ENCODE data around the gene KISS1R.
"Not testable (repeated sequence)": the region's sequence is repeated elsewhere in the genome, so short reads cannot be mapped to it uniquely, and the experiment has no call there.

Gene KISS1R

GRCh38 chr19:952049-952679, 35.0 kb downstream of the KISS1R start:
- no peak for DNase-seq (ENCODE audit: extremely low read depth in 1 of 2, low read depth in 1 of 2)

- DNase-seq (ENCODE audit: extremely low read depth in 1 of 2, low read depth in 1 of 2) = no peak
Measured at GRCh38 chr19:952680-953444, 35.7 kb downstream of the KISS1R start.

- DNase-seq (ENCODE audit: extremely low read depth in 1 of 2, low read depth in 1 of 2) = no peak
Measured at GRCh38 chr19:953445-954271, 36.5 kb downstream of the KISS1R start.

GRCh38 chr19:954272-954671, 37.1 kb downstream of the KISS1R start:
- DNase-seq (ENCODE audit: extremely low read depth in 1 of 2, low read depth in 1 of 2) = no peak

- no peak for DNase-seq (ENCODE audit: extremely low read depth in 1 of 2, low read depth in 1 of 2)
Measured at GRCh38 chr19:954672-955494, 37.8 kb downstream of the KISS1R start.

GRCh38 chr19:955803-956765, 39.0 kb downstream of the KISS1R start:
- no peak for DNase-seq (ENCODE audit: extremely low read depth in 1 of 2, low read depth in 1 of 2)

GRCh38 chr19:956766-957440, 39.8 kb downstream of the KISS1R start:
- no peak for DNase-seq (ENCODE audit: extremely low read depth in 1 of 2, low read depth in 1 of 2)

- DNase-seq (ENCODE audit: extremely low read depth in 1 of 2, low read depth in 1 of 2) = not testable (repeated sequence)
Measured at GRCh38 chr19:957578-957977, 40.4 kb downstream of the KISS1R start.

- peak in 1 of 2 donors; percentile 35 for DNase-seq (ENCODE audit: extremely low read depth in 1 of 2, low read depth in 1 of 2)
Measured at GRCh38 chr19:958967-959855, 42.1 kb downstream of the KISS1R start.

- DNase-seq (ENCODE audit: extremely low read depth in 1 of 2, low read depth in 1 of 2) = no peak
Measured at GRCh38 chr19:960020-960419, 42.9 kb downstream of the KISS1R start.

- DNase-seq (ENCODE audit: extremely low read depth in 1 of 2, low read depth in 1 of 2) = no peak
Measured at GRCh38 chr19:960601-960938, 43.4 kb downstream of the KISS1R start.

GRCh38 chr19:961866-962620, 44.9 kb downstream of the KISS1R start:
- no peak for DNase-seq (ENCODE audit: extremely low read depth in 1 of 2, low read depth in 1 of 2)

GRCh38 chr19:962683-963400, 45.7 kb downstream of the KISS1R start:
- DNase-seq (ENCODE audit: extremely low read depth in 1 of 2, low read depth in 1 of 2) = no peak

GRCh38 chr19:963486-963951, 46.4 kb downstream of the KISS1R start:
- DNase-seq (ENCODE audit: extremely low read depth in 1 of 2, low read depth in 1 of 2) = no peak

GRCh38 chr19:964116-964520, 47.0 kb downstream of the KISS1R start:
- no peak for DNase-seq (ENCODE audit: extremely low read depth in 1 of 2, low read depth in 1 of 2)

GRCh38 chr19:964761-965694, 47.9 kb downstream of the KISS1R start:
- DNase-seq (ENCODE audit: extremely low read depth in 1 of 2, low read depth in 1 of 2) = no peak

Data from stimulated activated CD8-positive, alpha-beta memory T cell treated with anti-CD3 and anti-CD28 coated beads, Interleukin-7, amount 100 ng/mL, for 48 hours (primary cell).